ENCODE measurements around the gene AIFM3. TPM values are rescaled to one million over a fixed set of nuclear protein-coding genes. Genes with fewer than 3 reads are reported as not detected.

The AIFM3 gene
- total and polyA plus RNA-seq, 2 of the 4 experiments (the other 2 are of a cell fraction), result 0.09 to 0.18 TPM

- no peak overlapping the region for H2BK15ac ChIP-seq (ENCODE audit: low read depth, low read length)
- in situ Hi-C loops (cut with MboI; ENCODE audit: low sequenced_read_pairs), result no loop called here
- intact Hi-C loops (cut with micrococcal nuclease), result no loop called here
- H3K9me3 ChIP-seq (ENCODE audit: control insufficient read depth, insufficient read depth, low read length), result peaks cover 10% of the 10 kb centered on the region
- ATAC-seq (ENCODE audit: low read depth) (no peak), DNase-seq (no peak)
- no peak overlapping the region for H3K56ac ChIP-seq (ENCODE audit: extremely low read depth, insufficient read depth, low read length)
- H3K9ac ChIP-seq (ENCODE audit: low read depth, low read length), result no peak overlapping the region
- H3K79me1 ChIP-seq (ENCODE audit: low read depth in 1 of 2, low read length in 2 of 2), result peaks cover 3 to 10% of the 10 kb centered on the region in 2 experiments; a peak in 3 of 4 replicates
- no peak overlapping the region for H3K27ac ChIP-seq (ENCODE audit: insufficient read depth, low read length)
- peaks cover 17% of the 10 kb centered on the region; the same call in 1 of the 2 replicates for H3K9me1 ChIP-seq (ENCODE audit: insufficient read depth, low read length)
- H2BK20ac ChIP-seq (ENCODE audit: low read depth, low read length), result no peak overlapping the region
- no peak overlapping the region for H3K23ac ChIP-seq (ENCODE audit: low read depth, low read length)
- no peak for TF ChIP-seq ELK1 (IDR thresholded peaks at IDR 0.05; ENCODE audit: borderline replicate concordance, low read depth, low read length)
- no peak for TF ChIP-seq NFE2L2 (IDR thresholded peaks at IDR 0.05; ENCODE audit: low read depth, low read length)
- no peak for TF ChIP-seq SMC3 (IDR thresholded peaks at IDR 0.05; ENCODE audit: low read depth, low read length)
- TF ChIP-seq BHLHE40 (IDR thresholded peaks at IDR 0.05; ENCODE audit: low read depth, low read length), result no peak
- no peak for TF ChIP-seq MAFK (IDR thresholded peaks at IDR 0.05; ENCODE audit: low read depth, low read length)
- no peak for TF ChIP-seq MXI1 (IDR thresholded peaks at IDR 0.05; ENCODE audit: borderline replicate concordance, low read depth, low read length)
- no peak for TF ChIP-seq RAD21 (IDR thresholded peaks at IDR 0.05; ENCODE audit: low read length)
- TF ChIP-seq CEBPB (IDR thresholded peaks at IDR 0.05; ENCODE audit: low read depth, low read length), result no peak
- TF ChIP-seq POLR2A (IDR thresholded peaks at IDR 0.05; ENCODE audit: low read depth, low read length), result no peak
- no peak overlapping the region for H3K14ac ChIP-seq (replicated peaks; ENCODE audit: low read depth, low read length)
- peaks cover 2% of the 10 kb centered on the region; the same call in 1 of the 2 replicates for H3K27me3 ChIP-seq (ENCODE audit: control insufficient read depth, insufficient read depth, low read length)
- no peaks in the 10 kb centered on the region for H4K20me1 ChIP-seq (ENCODE audit: insufficient read depth, low read length)
- no peak overlapping the region for H2AK9ac ChIP-seq (replicated peaks; ENCODE audit: low read depth, low read length, poor library complexity)
- H4K5ac ChIP-seq (ENCODE audit: low read depth, low read length), result no peak overlapping the region
- no peak overlapping the region for H3K4ac ChIP-seq (ENCODE audit: low read depth, low read length)
- no peak overlapping the region for H2BK120ac ChIP-seq (ENCODE audit: low read depth, low read length)
- no peak overlapping the region for H4K8ac ChIP-seq (ENCODE audit: low read depth in 2 of 2, low read length in 2 of 2)
- CTCF ChIA-PET, result no interaction called here
- POLR2A ChIA-PET (ENCODE audit: unreplicated experiment), result no interaction called here
- no peak overlapping the region for H3K4me3 ChIP-seq (ENCODE audit: insufficient read depth, low read depth, low read length)
- 84% methylated on average over 14 of the region's 24 CpGs; no CpG with 5 or more reads in 1 of the 2 experiments for WGBS, 2 experiments (ENCODE audit: extremely low coverage in 2 of 2, insufficient read length in 1 of 2)
- no peak overlapping the region for H4K91ac ChIP-seq (ENCODE audit: insufficient read depth, low read depth, low read length)
- H2AK5ac ChIP-seq (ENCODE audit: low read depth, low read length), result no peak overlapping the region
- peaks cover 2% of the 10 kb centered on the region for H3K4me1 ChIP-seq (ENCODE audit: control insufficient read depth, insufficient read depth, low read length)
- dilution Hi-C loops (cut with HindIII; ENCODE audit: low sequenced_read_pairs, unreplicated experiment), result no loop called here
- no peaks in the 10 kb centered on the region for H3K36me3 ChIP-seq (ENCODE audit: control insufficient read depth, insufficient read depth, low read length)
- no TSS peak for BruUV-seq (replicated peaks)
- H2BK5ac ChIP-seq (ENCODE audit: low read depth, low read length, poor library complexity, severe bottlenecking), result no peak overlapping the region
- H2AFZ ChIP-seq (replicated peaks; ENCODE audit: low read length, poor library complexity), result no peak overlapping the region
- H3K4me2 ChIP-seq (ENCODE audit: low read depth, low read length), result no peak overlapping the region
- H3K18ac ChIP-seq (ENCODE audit: low read depth, low read length), result no peak overlapping the region
Observed at GRCh38 chr22:20976291-20976877, 9.3 kb downstream of the AIFM3 start.

All from IMR-90 (cell line).